HL-60 (cell line): Measurements from ENCODE around the gene WNT8A.

Source experiments
- DNase-seq, 2 experiments: peaks; one replicate each; pipeline ENCODE4 v3.0.0-alpha.2; 2010 to 2020; ENCODE audit warnings: low read depth in 1 of 2, low spot score in 1 of 2
- H3K27ac ChIP-seq: fragments of 250-450 bp; sonication (Bioruptor Pico); replicated peaks from 2 replicates; pipeline ENCODE4 v1.5.1; 2020; ENCODE audit warnings: mild to moderate bottlenecking, moderate library complexity
- H3K27me3 ChIP-seq: fragments of 250-450 bp; sonication (Bioruptor Pico); 2 replicates; pipeline ENCODE4 v1.5.1; 2021; ENCODE audit warnings: mild to moderate bottlenecking, moderate library complexity; ENCODE audit not compliant: insufficient read depth, poor library complexity, severe bottlenecking
- H3K4me3 ChIP-seq: replicated peaks from 2 replicates; pipeline ENCODE4 v1.5.1; 2011; ENCODE audit warnings: mild to moderate bottlenecking, control low read depth, low read length; ENCODE audit not compliant: insufficient read depth
- GABPA ChIP-seq: IDR thresholded peaks from 2 replicates; pipeline ENCODE4 v1.6.1; 2012; ENCODE audit warnings: low read depth
- POLR2AphosphoS5 ChIP-seq: IDR thresholded peaks from 2 replicates; pipeline ENCODE4 v1.6.1; 2012; ENCODE audit warnings: low read depth
- SPI1 ChIP-seq: IDR thresholded peaks from 2 replicates; pipeline ENCODE4 v1.6.1; 2012; ENCODE audit warnings: low read depth, mild to moderate bottlenecking, borderline replicate concordance
- TF ChIP-seq, protein P1 (sequence below): IDR thresholded peaks from one replicate; pipeline ENCODE4 v1.5.1; 2011; ENCODE audit warnings: low read length, control low read depth, inconsistent platforms; ENCODE audit not compliant: insufficient read depth
- TF ChIP-seq, protein P2 (sequence below): IDR thresholded peaks from 2 replicates; pipeline ENCODE4 v1.6.1; 2012; ENCODE audit warnings: low read depth; ENCODE audit not compliant: insufficient replicate concordance

The WNT8A gene

DNA sequence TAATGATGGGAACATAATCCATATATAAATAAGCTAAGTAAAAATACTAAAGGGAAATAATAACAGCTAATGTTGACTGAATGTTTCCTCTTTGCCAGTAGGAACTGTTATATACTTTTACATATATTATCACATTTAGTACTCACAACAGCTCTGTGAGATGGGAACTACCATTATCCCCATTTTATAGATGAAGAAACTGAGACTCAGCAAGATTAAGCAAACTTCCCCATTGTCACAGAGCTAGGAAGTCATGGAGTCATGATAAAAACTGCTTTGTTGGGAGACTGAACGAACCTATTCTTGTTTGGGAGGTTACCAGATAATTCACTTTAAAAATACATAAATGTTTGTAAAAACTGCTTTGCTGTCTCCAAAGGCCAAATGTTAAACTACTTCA, 23.4 kb downstream of the WNT8A start:
- no peak overlapping the region for H3K27ac ChIP-seq
- H3K4me3 ChIP-seq = no peak overlapping the region
- no peak for DNase-seq
- TF ChIP-seq, protein P1, sequence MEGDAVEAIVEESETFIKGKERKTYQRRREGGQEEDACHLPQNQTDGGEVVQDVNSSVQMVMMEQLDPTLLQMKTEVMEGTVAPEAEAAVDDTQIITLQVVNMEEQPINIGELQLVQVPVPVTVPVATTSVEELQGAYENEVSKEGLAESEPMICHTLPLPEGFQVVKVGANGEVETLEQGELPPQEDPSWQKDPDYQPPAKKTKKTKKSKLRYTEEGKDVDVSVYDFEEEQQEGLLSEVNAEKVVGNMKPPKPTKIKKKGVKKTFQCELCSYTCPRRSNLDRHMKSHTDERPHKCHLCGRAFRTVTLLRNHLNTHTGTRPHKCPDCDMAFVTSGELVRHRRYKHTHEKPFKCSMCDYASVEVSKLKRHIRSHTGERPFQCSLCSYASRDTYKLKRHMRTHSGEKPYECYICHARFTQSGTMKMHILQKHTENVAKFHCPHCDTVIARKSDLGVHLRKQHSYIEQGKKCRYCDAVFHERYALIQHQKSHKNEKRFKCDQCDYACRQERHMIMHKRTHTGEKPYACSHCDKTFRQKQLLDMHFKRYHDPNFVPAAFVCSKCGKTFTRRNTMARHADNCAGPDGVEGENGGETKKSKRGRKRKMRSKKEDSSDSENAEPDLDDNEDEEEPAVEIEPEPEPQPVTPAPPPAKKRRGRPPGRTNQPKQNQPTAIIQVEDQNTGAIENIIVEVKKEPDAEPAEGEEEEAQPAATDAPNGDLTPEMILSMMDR = no peak
- TF ChIP-seq POLR2AphosphoS5 (no peak), SPI1 (no peak), GABPA (no peak)
- TF ChIP-seq, protein P2, sequence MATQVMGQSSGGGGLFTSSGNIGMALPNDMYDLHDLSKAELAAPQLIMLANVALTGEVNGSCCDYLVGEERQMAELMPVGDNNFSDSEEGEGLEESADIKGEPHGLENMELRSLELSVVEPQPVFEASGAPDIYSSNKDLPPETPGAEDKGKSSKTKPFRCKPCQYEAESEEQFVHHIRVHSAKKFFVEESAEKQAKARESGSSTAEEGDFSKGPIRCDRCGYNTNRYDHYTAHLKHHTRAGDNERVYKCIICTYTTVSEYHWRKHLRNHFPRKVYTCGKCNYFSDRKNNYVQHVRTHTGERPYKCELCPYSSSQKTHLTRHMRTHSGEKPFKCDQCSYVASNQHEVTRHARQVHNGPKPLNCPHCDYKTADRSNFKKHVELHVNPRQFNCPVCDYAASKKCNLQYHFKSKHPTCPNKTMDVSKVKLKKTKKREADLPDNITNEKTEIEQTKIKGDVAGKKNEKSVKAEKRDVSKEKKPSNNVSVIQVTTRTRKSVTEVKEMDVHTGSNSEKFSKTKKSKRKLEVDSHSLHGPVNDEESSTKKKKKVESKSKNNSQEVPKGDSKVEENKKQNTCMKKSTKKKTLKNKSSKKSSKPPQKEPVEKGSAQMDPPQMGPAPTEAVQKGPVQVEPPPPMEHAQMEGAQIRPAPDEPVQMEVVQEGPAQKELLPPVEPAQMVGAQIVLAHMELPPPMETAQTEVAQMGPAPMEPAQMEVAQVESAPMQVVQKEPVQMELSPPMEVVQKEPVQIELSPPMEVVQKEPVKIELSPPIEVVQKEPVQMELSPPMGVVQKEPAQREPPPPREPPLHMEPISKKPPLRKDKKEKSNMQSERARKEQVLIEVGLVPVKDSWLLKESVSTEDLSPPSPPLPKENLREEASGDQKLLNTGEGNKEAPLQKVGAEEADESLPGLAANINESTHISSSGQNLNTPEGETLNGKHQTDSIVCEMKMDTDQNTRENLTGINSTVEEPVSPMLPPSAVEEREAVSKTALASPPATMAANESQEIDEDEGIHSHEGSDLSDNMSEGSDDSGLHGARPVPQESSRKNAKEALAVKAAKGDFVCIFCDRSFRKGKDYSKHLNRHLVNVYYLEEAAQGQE = no peak
- no peaks in the 10 kb centered on the region for H3K27me3 ChIP-seq

DNA sequence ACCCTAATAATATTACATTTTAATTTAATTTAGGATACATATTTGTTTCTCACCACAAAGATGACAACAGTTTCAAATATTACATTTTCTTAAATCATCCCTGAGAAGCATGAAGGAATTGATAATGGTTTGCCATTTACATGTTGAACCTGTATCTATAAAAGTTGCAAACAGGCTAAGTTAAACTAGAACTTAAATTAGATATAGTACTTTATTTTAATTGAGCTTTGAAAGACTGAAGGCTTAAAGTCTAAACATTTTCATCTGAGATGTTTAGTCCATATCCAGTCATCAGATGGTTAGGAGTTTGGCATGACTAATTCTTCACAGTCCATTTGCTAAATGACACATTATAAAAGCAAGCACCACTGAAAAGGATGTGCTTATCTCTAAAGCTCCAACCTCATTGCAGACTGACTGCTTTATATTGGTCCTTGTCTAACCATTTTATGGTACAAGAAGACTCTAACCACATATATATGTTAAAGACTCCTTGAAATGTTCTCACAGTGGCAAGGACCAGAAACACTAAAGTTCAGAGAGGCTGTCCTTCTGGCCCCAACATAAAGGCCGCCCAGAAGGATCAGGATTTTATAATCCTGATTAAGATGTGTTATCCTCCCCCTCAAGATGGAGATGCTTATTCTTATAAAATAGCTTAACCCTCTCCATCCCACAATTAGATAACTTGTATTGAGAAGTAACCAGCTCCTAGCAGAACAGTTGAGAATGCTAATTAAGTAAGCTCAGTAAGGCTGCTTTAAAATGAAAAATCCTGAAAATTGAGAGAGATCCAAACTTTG, 25.8 kb downstream of the WNT8A start:
- DNase-seq = no peak
- no peak overlapping the region for H3K4me3 ChIP-seq
- H3K27me3 ChIP-seq = no peaks in the 10 kb centered on the region
- TF ChIP-seq GABPA (no peak), SPI1 (no peak), POLR2AphosphoS5 (no peak)
- TF ChIP-seq, protein P1 = no peak
- TF ChIP-seq, protein P2 = no peak
- no peak overlapping the region for H3K27ac ChIP-seq

DNA sequence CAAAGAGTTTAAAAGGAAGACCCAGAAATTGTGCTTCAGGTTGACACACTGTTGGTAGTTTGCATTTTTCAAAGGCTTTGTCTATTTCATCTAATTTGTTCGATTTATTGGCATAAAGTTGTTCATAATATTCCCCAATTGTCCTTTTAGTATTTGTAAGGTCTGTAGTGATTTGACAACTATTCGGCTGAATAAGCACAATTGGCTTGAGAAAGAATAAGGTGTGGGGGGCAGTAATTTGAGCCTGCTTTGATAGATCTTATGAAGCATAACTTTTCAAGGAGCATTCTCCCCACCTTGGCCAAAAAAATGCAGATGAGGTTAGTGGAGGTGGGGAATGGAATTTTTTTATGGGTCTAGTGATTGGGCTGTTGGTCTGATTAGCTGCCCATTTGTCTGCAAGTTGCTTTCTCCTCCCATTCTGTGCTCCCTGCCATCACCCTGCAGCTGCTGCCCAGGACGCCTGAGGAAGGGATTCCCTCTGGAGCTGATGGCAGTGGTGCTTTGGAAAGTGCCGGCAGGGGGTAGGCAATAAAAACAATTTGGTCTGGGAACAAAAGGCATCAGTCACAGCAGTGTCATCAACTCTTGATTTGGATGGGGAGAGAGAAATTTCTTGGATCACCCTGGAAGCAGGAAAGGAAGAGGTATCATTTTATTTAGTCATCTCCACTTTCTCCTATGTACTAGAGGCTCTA, 26.6 kb downstream of the WNT8A start:
- DNase-seq = no peak
- TF ChIP-seq, protein P1 = no peak
- no peak for TF ChIP-seq SPI1
- TF ChIP-seq, protein P2 = no peak
- TF ChIP-seq POLR2AphosphoS5 = no peak
- TF ChIP-seq GABPA = no peak
- Histone ChIP-seq H3K4me3 (no peak overlapping the region), H3K27me3 (no peaks in the 10 kb centered on the region), H3K27ac (no peak overlapping the region)
